GM06990 (cell line): Measurements from ENCODE around the gene MAP1S.

Experiments
- DNase-seq: peaks from one replicate; pipeline ENCODE4 v3.0.0-alpha.2; 2011; ENCODE audit not compliant: insufficient read length; ENCODE audit errors: extremely low read depth
- H3K27me3 ChIP-seq: replicated peaks from 2 replicates; pipeline ENCODE4 v1.6.0; 2011; ENCODE audit warnings: low read length; ENCODE audit not compliant: control insufficient read depth, insufficient read depth
- H3K36me3 ChIP-seq: 2 replicates; pipeline ENCODE4 v1.5.1; 2011; ENCODE audit warnings: low read length; ENCODE audit not compliant: control insufficient read depth, insufficient read depth
- H3K4me3 ChIP-seq: replicated peaks from 2 replicates; pipeline ENCODE4 v1.5.1; 2011; ENCODE audit warnings: low read depth, mild to moderate bottlenecking, control low read depth, low read length
- CTCF ChIP-seq: IDR thresholded peaks from 2 replicates; pipeline ENCODE4 v1.5.1; 2011; ENCODE audit warnings: low read length, control low read depth, mild to moderate bottlenecking, inconsistent platforms; ENCODE audit not compliant: insufficient read depth, poor library complexity, severe bottlenecking

Gene MAP1S

GRCh38 chr19:17749912-17750317 is 30.6 kb downstream of the MAP1S start:
- H3K27me3 ChIP-seq = no peaks in the 10 kb centered on the region
- DNase-seq = no peak
- H3K36me3 ChIP-seq = no peaks in the 10 kb centered on the region; the same call in 1 of the 2 replicates
- peak overlapping the region; percentile 48 for H3K4me3 ChIP-seq
- no peak for TF ChIP-seq CTCF

- no peak for TF ChIP-seq CTCF
- peak; percentile 92 for DNase-seq
- no peaks in the 10 kb centered on the region for H3K27me3 ChIP-seq
- H3K36me3 ChIP-seq = no peaks in the 10 kb centered on the region; the same call in 1 of the 2 replicates
- peak within 1 kb of the TSS; percentile 70 for H3K4me3 ChIP-seq
These were observed 32.0 kb downstream of the MAP1S start, which contains the start of gene FCHO1 for GRCh38 chr19:17751103-17751911. TSS of gene FCHO1 (plus strand) at chr19:17751477. CDS start at chr19:17755165, 3,688 bp downstream.

GRCh38 chr19:17751912-17752273 is 32.6 kb downstream of the MAP1S start:
- no peaks in the 10 kb centered on the region; the same call in 1 of the 2 replicates for H3K36me3 ChIP-seq
- no peaks in the 10 kb centered on the region for H3K27me3 ChIP-seq
- no peak for DNase-seq
- TF ChIP-seq CTCF = no peak
- peak overlapping the region; percentile 70 for H3K4me3 ChIP-seq

GRCh38 chr19:17752865-17753639 is 33.8 kb downstream of the MAP1S start:
- TF ChIP-seq CTCF = no peak
- H3K36me3 ChIP-seq = no peaks in the 10 kb centered on the region; the same call in 1 of the 2 replicates
- no peak for DNase-seq
- H3K27me3 ChIP-seq = no peaks in the 10 kb centered on the region
- H3K4me3 ChIP-seq = no peak overlapping the region

- Histone ChIP-seq H3K27me3 (no peaks in the 10 kb centered on the region), H3K4me3 (no peak overlapping the region), H3K36me3 (peaks cover 4% of the 10 kb centered on the region)
- TF ChIP-seq CTCF = no peak
- no peak for DNase-seq
These were observed 34.7 kb downstream of the MAP1S start for GRCh38 chr19:17753976-17754375.
